HepG2 (cell line): ENCODE results near the gene SH2D2A. TPM values are rescaled to one million over a fixed set of nuclear protein-coding genes. Genes with fewer than 3 reads are reported as not detected.
A peak's percentile ranks its signal among the peaks of the same experiment; 100 is the strongest.

ENCODE experiments used
- LBX2 ChIP-seq: sonication (generic); formaldehyde crosslinking; IDR thresholded peaks from 2 replicates; pipeline ENCODE4 v1.5.0; 2020; ENCODE audit warnings: missing genetic modification reagents, mild to moderate bottlenecking, borderline replicate concordance
- NRL ChIP-seq: sonication (generic); formaldehyde crosslinking; IDR thresholded peaks from 2 replicates; pipeline ENCODE4 v1.5.0; 2020; ENCODE audit warnings: missing genetic modification reagents, mild to moderate bottlenecking, moderate library complexity, borderline replicate concordance
- TFDP2 ChIP-seq: sonication (generic); formaldehyde crosslinking; IDR thresholded peaks from 2 replicates; pipeline ENCODE4 v1.4.0; 2020; ENCODE audit warnings: missing genetic modification reagents
- TIGD3 ChIP-seq: sonication (generic); formaldehyde crosslinking; IDR thresholded peaks from 2 replicates; pipeline ENCODE4 v1.5.1; 2020; ENCODE audit warnings: mild to moderate bottlenecking, missing genetic modification reagents, borderline replicate concordance
- ZBTB46 ChIP-seq: sonication (generic); formaldehyde crosslinking; IDR thresholded peaks from 2 replicates; pipeline ENCODE4 v1.4.0; 2020; ENCODE audit warnings: mild to moderate bottlenecking, missing genetic modification reagents, borderline replicate concordance
- ZNF142 ChIP-seq: sonication (generic); formaldehyde crosslinking; IDR thresholded peaks from 2 replicates; pipeline ENCODE4 v1.4.0; 2020; ENCODE audit warnings: missing genetic modification reagents
- ZNF18 ChIP-seq: sonication (generic); formaldehyde crosslinking; IDR thresholded peaks from 2 replicates; pipeline ENCODE4 v1.8.0; 2022; ENCODE audit warnings: mild to moderate bottlenecking, missing genetic modification reagents; ENCODE audit not compliant: insufficient replicate concordance
- ZNF30 ChIP-seq: sonication (generic); formaldehyde crosslinking; IDR thresholded peaks from 2 replicates; pipeline ENCODE4 v1.5.0; 2020; ENCODE audit warnings: mild to moderate bottlenecking, missing genetic modification reagents
- ZNF350 ChIP-seq: sonication (generic); formaldehyde crosslinking; IDR thresholded peaks from 2 replicates; pipeline ENCODE4 v1.4.0; 2020; ENCODE audit warnings: mild to moderate bottlenecking, low read depth, missing genetic modification reagents, borderline replicate concordance
- ZNF362 ChIP-seq: sonication (generic); formaldehyde crosslinking; IDR thresholded peaks from 2 replicates; pipeline ENCODE4 v1.4.0; 2020; ENCODE audit warnings: missing genetic modification reagents, mild to moderate bottlenecking, borderline replicate concordance
- ZNF530 ChIP-seq: sonication (generic); formaldehyde crosslinking; IDR thresholded peaks from 2 replicates; pipeline ENCODE4 v1.5.0; 2020; ENCODE audit warnings: low read depth, mild to moderate bottlenecking, missing genetic modification reagents
- ZNF780A ChIP-seq: sonication (generic); formaldehyde crosslinking; IDR thresholded peaks from 2 replicates; pipeline ENCODE4 v1.8.0; 2022; ENCODE audit warnings: mild to moderate bottlenecking, missing genetic modification reagents, moderate library complexity
- polyA plus RNA-seq, 8 experiments: library from polyadenylated mRNA; depleted of rRNA in 3 of 8; stranded (reverse) in 7 of 8; unstranded in 1 of 8; fragments of >200 nt; fragmentation: Illumina TruSeq in 4 of 8; extraction: Trizol in 4 of 8; gene quantifications; 2 replicates each; pipeline versions ENCODE4 v1.2.1 to v1.2.3, GENCODE V29; 2011 to 2016; ENCODE audit warnings: low read depth in 4 of 8, missing spikeins in 1 of 8, mixed read lengths in 1 of 8; ENCODE audit not compliant: insufficient read depth in 1 of 8
- total RNA-seq, 5 experiments: library from RNA; depleted of rRNA; stranded (reverse); fragments of >200 nt; fragmentation: Illumina TruSeq; extraction: Trizol; gene quantifications; 2 replicates each; pipeline ENCODE4 v1.2.3, GENCODE V29; 2016; ENCODE audit warnings: low read depth in 1 of 5

Gene SH2D2A
- total and polyA plus RNA-seq, 2 of the 13 experiments (the other 11 are each of a cell fraction or from before 2014, with no cell fraction given) = 0.57 to 0.73 TPM

- 0 out of 2 replicates have a peak, but pooled peaks have one; percentile 47 for TF ChIP-seq ZNF362 (CRISPR knock-in tag)
- no peak for TF ChIP-seq TIGD3 (CRISPR knock-in tag)
- TF ChIP-seq ZBTB46 (CRISPR knock-in tag) = no peak
- TF ChIP-seq ZNF30 = peak; percentile 20; the same call in 1 of the 2 replicates
- peak; percentile 61; the same call in 1 of the 2 replicates for TF ChIP-seq NRL (CRISPR knock-in tag)
- TF ChIP-seq ZNF350 (CRISPR knock-in tag) = peak; percentile 43; the same call in 1 of the 2 replicates
- TF ChIP-seq ZNF780A (CRISPR knock-in tag) = no peak; the same call in 1 of the 2 replicates
- TF ChIP-seq ZNF18 (CRISPR knock-in tag) = peak; percentile 80
- TF ChIP-seq ZNF142 (CRISPR knock-in tag) = peak; percentile 69; the same call in 1 of the 2 replicates
- TF ChIP-seq TFDP2 (CRISPR knock-in tag) = peak; percentile 92
- TF ChIP-seq LBX2 (CRISPR knock-in tag) = peak; percentile 96
- TF ChIP-seq ZNF530 (CRISPR knock-in tag) = peak; percentile 73; the same call in 1 of the 2 replicates
Measured at GRCh38 chr1:156813750-156814570, 2.7 kb downstream of the SH2D2A start (continued).
